HepG2 (cell line): Measurements from ENCODE around the gene TLE1. TPM values are rescaled to one million over a fixed set of nuclear protein-coding genes. Genes with fewer than 3 reads are reported as not detected.
A peak's percentile ranks its signal among the peaks of the same experiment; 100 is the strongest.

ENCODE experiments used
- ARID5B ChIP-seq: IDR thresholded peaks from 2 replicates; pipeline ENCODE4 v1.4.0; 2020; ENCODE audit warnings: mild to moderate bottlenecking, missing genetic modification reagents
- E2F1 ChIP-seq: sonication (generic); formaldehyde crosslinking; IDR thresholded peaks from 2 replicates; pipeline ENCODE4 v1.5.0; 2020; ENCODE audit warnings: missing genetic modification reagents
- ELK4 ChIP-seq: sonication (generic); formaldehyde crosslinking; IDR thresholded peaks from 2 replicates; pipeline ENCODE4 v1.9.0; 2021; ENCODE audit warnings: missing genetic modification reagents, borderline replicate concordance
- HOXA3 ChIP-seq: sonication (generic); formaldehyde crosslinking; IDR thresholded peaks from 2 replicates; pipeline ENCODE4 v1.5.0; 2020; ENCODE audit warnings: missing genetic modification reagents
- SIN3B ChIP-seq: fragments of 150-350 bp; IDR thresholded peaks from 2 replicates; pipeline ENCODE4 v1.6.1; 2014; ENCODE audit warnings: low read length
- THRA ChIP-seq: sonication (generic); formaldehyde crosslinking; IDR thresholded peaks from 2 replicates; pipeline ENCODE4 v1.4.0; 2020; ENCODE audit warnings: missing genetic modification reagents, borderline replicate concordance
- ZBTB10 ChIP-seq: sonication (generic); formaldehyde crosslinking; IDR thresholded peaks from 2 replicates; pipeline ENCODE4 v1.4.0; 2020; ENCODE audit warnings: missing genetic modification reagents, borderline replicate concordance
- ZHX1 ChIP-seq: sonication (generic); formaldehyde crosslinking; IDR thresholded peaks from 2 replicates; pipeline ENCODE4 v1.8.1; 2022; ENCODE audit warnings: low read depth, mild to moderate bottlenecking, missing genetic modification reagents
- ZNF280B ChIP-seq: sonication (generic); formaldehyde crosslinking; IDR thresholded peaks from 2 replicates; pipeline ENCODE4 v1.5.0; 2020; ENCODE audit warnings: missing genetic modification reagents, mild to moderate bottlenecking, borderline replicate concordance
- ZNF468 ChIP-seq: sonication (generic); formaldehyde crosslinking; IDR thresholded peaks from 2 replicates; pipeline ENCODE4 v1.8.0; 2022; ENCODE audit warnings: mild to moderate bottlenecking, moderate library complexity, missing genetic modification reagents
- ZNF816 ChIP-seq: sonication (generic); formaldehyde crosslinking; IDR thresholded peaks from 2 replicates; pipeline ENCODE4 v1.8.0; 2022; ENCODE audit warnings: missing genetic modification reagents, mild to moderate bottlenecking, borderline replicate concordance
- polyA plus RNA-seq, 8 experiments: library from polyadenylated mRNA; depleted of rRNA in 3 of 8; stranded (reverse) in 7 of 8; unstranded in 1 of 8; fragments of >200 nt; fragmentation: Illumina TruSeq in 4 of 8; extraction: Trizol in 4 of 8; gene quantifications; 2 replicates each; pipeline versions ENCODE4 v1.2.1 to v1.2.3, GENCODE V29; 2011 to 2016; ENCODE audit warnings: low read depth in 4 of 8, missing spikeins in 1 of 8, mixed read lengths in 1 of 8; ENCODE audit not compliant: insufficient read depth in 1 of 8
- total RNA-seq, 5 experiments: library from RNA; depleted of rRNA; stranded (reverse); fragments of >200 nt; fragmentation: Illumina TruSeq; extraction: Trizol; gene quantifications; 2 replicates each; pipeline ENCODE4 v1.2.3, GENCODE V29; 2016; ENCODE audit warnings: low read depth in 1 of 5

Gene TLE1
- total and polyA plus RNA-seq, 2 of the 13 experiments (the other 11 are each of a cell fraction or from before 2014, with no cell fraction given), result 35.9 to 109 TPM

- TF ChIP-seq THRA, result 0 out of 2 replicates have a peak, but pooled peaks have one; percentile 18
- peak; percentile 63 for TF ChIP-seq ARID5B (CRISPR knock-in tag)
- TF ChIP-seq SIN3B, result no peak
- 0 out of 2 replicates have a peak, but pooled peaks have one; percentile 27 for TF ChIP-seq ZNF280B (CRISPR knock-in tag)
- TF ChIP-seq ZBTB10 (CRISPR knock-in tag), result no peak
- no peak for TF ChIP-seq ELK4
- no peak for TF ChIP-seq ZNF816 (CRISPR knock-in tag)
- no peak for TF ChIP-seq ZNF468 (CRISPR knock-in tag)
- no peak for TF ChIP-seq E2F1
- no peak; the same call in 1 of the 2 replicates for TF ChIP-seq ZHX1
- no peak; the same call in 1 of the 2 replicates for TF ChIP-seq HOXA3 (CRISPR knock-in tag)
Measured at GRCh38 chr9:81689343-81690175, at the start of gene TLE1 (continued).
